PC-3 (cell line): ENCODE results near the gene CANT1.

Experiments used
- CTCF ChIP-seq: fragments of 300-600 bp; sonication (generic); conservative IDR thresholded peaks from 2 replicates; pipeline ENCODE4 v1.5.1; 2017; ENCODE audit warnings: antibody characterized with exemption, low read depth, mild to moderate bottlenecking, low read length
- EZH2 ChIP-seq: fragments of 300-600 bp; sonication (generic); IDR thresholded peaks from one replicate; pipeline ENCODE4 v1.6.1; 2017; ENCODE audit warnings: antibody characterized with exemption, mild to moderate bottlenecking, low read length; ENCODE audit not compliant: unreplicated experiment

- TF ChIP-seq CTCF (peak; percentile 99), EZH2 (no peak)
Observed at GRCh38 chr17:79042421-79043190, 33.0 kb upstream of the CANT1 start.
